HG03064 (cell line): ENCODE measurements around the gene PAPOLB.

ENCODE experiments used
- ATAC-seq: cut with Tn5 transposase; IDR thresholded peaks from one replicate; pipeline ENCODE4 v1.9.1; 2021; ENCODE audit warnings: low read depth; ENCODE audit not compliant: unreplicated experiment

The PAPOLB gene

GRCh38 chr7:4878336-4879335 is 16.8 kb upstream of the PAPOLB start:
- ATAC-seq: no peak

DNA sequence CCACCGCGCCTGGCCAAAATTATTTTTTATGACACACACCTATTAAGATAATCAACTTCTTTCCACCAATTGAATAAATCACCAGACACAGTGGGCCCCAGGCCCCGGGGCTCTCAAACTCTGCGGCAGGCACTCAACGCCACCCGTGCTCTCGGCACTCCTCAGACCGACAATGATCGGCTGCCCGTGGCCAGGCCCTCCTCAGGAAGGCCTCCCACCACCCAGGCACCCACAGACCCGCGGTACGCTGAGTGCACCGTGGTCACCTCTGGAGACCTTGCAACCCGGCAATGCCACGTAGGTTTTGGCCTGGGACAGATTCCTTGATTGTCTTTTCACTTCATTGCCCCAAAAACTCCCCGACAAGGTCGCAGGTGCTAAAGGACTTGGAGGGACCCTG is 14.8 kb upstream of the PAPOLB start:
- no peak for ATAC-seq

DNA sequence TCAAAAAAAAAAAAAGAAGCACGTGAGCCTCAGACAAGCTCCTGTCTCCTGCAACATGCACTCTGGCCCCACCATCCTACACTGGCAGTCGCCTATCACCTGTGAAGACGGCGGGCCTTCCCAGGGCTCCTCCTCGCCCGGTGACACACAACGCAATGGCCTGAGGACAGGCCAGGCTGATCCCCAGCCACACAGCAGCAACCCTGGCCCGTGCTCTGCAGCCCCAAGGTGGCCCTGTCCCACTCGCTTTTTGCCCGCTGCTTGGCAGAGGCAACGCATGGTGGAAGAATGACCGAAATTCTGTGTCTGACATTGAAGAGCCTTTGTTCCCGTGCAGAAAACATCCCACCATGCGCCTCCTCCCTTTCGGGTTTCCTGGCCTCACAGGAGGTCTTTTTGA is 13.6 kb upstream of the PAPOLB start:
- ATAC-seq: no peak

GRCh38 chr7:4873071-4873944 is 11.5 kb upstream of the PAPOLB start:
- ATAC-seq: no peak

DNA sequence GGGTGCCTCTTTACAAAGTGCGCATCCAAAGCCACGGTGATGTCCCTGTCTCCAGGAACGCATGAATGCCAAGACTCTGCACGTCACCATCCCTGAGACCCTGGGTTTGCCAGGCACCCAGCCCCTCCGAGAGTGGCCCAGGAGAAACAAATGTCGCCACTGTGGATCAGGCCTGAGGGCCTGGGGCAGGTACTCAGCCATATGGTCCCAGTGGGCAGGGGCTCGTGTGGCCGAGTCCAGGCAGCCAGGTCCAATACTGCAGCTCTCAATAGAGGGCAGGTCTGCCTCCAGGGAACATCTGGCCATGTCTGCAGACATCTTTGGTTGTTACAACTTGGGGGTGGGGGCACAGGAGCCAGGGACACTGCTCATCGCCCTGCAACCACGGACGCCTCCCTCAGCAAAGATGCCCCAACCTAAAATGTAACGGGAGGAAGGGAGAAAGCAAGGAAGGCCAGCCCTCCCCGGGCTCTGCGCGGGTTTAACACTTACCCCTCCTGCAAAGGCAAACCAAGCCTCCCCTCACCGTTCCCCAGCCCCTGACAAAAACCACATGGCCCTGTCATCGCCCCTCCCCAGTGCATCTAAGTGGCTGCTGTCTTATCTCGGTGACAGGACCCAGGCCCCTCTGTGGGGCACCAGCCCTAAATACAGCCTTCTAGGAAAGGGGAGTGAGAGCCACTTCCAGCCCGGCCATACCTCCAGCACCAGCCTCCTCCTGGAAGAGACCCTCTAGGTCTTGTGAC is 10.3 kb upstream of the PAPOLB start:
- ATAC-seq: no peak

DNA sequence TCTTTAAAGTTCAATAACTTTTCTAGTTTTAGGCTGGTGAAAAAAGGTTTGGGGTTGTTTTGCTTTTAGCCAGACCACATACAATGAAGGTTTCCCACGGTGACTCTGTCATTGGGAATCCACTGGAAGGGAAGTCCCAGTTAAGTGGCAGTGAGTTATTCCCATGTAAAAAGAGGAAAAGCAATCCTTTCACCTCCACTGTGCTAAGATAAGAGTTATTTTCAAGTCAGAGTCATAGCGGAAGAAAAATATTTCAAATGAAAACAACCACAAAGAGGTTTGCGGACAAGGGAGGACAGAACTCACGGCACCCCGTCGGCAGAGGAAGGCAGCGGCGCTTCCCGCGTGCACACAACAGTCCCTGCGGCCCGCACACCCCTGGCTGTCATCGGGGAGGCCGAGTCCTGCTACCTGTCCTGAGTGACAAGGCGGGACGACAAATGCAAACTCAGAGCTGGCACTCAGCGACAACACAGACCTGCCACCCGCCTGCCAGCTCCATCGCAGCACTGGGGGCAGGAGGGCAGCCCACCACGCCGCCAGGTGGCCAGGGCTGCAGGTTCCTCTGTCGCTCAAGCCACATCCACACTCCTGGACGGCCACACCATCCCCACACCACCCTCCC is 9.3 kb upstream of the PAPOLB start:
- no peak for ATAC-seq

DNA sequence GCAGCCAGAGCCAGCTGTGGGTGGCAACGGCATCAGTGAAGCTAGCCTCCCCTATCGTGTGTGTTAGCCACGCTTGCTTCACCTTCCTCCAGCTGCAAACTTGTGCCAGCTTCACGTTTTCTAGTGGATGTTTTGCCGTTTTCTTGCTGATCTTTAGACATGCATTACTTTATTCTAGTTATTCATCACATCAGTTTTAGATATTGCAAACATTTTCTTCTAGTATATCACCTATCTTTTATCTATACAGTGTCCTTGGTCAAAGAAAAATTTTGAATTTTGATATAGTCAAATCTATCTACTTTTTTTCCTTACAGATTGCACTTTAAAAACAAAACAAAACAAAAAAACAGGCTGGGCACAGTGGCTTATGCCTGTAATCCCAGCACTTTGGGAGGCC is 6.7 kb upstream of the PAPOLB start:
- no peak for ATAC-seq

- no peak for ATAC-seq
Measured at GRCh38 chr7:4866528-4867496, 5.0 kb upstream of the PAPOLB start.

GRCh38 chr7:4862156-4862555 is 326 bp upstream of the PAPOLB start:
- no peak for ATAC-seq

DNA sequence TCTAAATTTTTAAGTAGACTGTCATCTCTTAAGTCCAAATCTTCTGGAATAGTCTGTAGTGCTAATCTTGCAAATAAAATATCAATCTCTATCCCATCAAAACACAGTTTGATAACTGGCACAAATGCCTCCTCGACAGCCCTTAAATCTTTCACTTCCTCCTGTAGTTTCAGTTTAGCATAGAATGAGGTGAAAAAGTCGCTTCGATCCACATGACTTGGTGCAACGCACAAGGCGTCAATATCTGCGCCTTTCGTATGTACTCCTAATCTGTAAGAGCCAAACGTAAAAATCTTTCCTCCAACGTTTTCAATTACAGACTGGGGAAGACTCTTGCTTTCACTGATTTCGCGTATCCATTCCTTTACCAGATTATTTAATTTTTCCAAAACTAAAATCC is 603 bp downstream of the PAPOLB start:
- ATAC-seq: no peak

DNA sequence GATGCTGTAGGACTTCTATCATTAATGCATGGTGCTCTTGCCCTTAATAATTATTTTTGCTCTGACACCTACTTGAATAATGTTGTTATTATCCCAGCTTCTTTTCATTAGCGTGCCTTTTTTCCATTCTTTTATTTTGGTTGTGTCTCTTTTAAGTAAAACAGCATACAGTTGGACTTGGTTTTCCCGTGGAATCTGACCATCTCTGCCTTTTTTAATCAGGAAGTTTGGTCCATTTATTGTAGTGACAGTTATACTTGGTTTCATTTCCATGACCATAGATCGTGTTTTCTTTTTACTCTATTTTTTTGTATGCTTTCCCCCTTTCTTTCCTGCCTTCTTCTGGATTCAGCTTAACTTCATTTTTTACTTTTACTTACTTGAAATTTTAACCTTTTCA is 4.6 kb downstream of the PAPOLB start:
- no peak for ATAC-seq

- ATAC-seq: no peak
Measured at GRCh38 chr7:4856336-4857057, 5.3 kb downstream of the PAPOLB start.

- ATAC-seq: no peak
Measured at GRCh38 chr7:4854916-4855315, 6.9 kb downstream of the PAPOLB start.

- no peak for ATAC-seq
Measured at GRCh38 chr7:4851459-4852422, 10.1 kb downstream of the PAPOLB start.

DNA sequence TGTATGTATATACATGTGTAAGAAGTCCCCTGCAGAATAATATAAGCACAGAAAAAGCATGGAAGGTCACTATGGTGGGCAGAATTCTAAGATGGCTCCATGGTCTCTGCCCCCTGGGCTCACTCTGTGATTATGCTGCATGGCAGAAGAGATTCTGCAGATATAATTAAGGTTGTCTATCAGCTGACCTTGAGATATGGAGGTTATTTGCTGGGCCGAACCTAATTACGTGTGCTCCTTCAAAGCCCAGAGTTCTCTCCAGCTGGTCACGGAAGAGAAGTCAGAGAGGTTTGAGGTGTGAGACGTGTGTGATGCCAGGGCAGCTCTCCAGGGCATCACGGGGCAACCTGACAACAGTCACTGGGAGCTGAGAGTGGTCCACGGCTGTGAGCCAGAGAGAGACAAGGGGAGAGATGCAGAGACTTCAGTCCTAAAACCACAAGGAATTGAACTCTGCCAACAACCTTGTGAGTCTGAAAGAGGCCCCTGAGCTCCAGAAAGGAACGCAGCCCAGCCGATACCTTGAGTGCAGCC is 11.5 kb downstream of the PAPOLB start:
- no peak for ATAC-seq

GRCh38 chr7:4849390-4849789 is 12.4 kb downstream of the PAPOLB start:
- ATAC-seq: no peak

DNA sequence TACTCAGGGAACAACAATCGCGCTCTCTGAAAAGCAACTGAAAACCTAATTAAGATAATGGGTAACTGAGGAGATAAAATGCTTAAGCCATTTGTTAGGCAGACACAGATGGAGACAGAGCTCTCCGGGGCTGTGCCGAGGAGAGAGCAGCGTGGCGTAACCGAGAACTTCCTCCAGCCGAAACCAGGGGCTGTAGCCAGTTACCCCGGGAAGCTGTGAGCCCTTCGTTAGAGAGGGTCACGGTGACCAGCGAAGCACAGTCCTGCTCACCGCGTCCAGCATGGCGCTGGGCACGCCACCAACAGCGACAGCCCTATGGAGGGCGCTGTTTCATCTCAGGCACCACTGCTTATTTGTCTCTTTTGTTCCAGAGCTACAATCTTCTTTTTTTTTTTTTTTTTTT is 16.1 kb downstream of the PAPOLB start:
- no peak for ATAC-seq
